Measurements from ENCODE around the gene CRELD2. TPM values are rescaled to one million over a fixed set of nuclear protein-coding genes. Genes with fewer than 3 reads are reported as not detected.

CRELD2 gene
- total and polyA plus RNA-seq, 2 of the 4 experiments (the other 2 are of a cell fraction), result 36.2 to 70.7 TPM

GRCh38 chr22:49869086-49869830 is 49.2 kb upstream of the CRELD2 start:
- CTCF ChIA-PET, result no interaction called here
- TF ChIP-seq RFX5 (IDR thresholded peaks at IDR 0.05; ENCODE audit: low read depth, low read length) (no peak), NFE2L2 (IDR thresholded peaks at IDR 0.05; ENCODE audit: low read depth, low read length) (no peak), MXI1 (IDR thresholded peaks at IDR 0.05; ENCODE audit: borderline replicate concordance, low read depth, low read length) (no peak), ELK1 (IDR thresholded peaks at IDR 0.05; ENCODE audit: borderline replicate concordance, low read depth, low read length) (no peak), RCOR1 (IDR thresholded peaks at IDR 0.05; ENCODE audit: insufficient replicate concordance, low read length) (no peak), RAD21 (IDR thresholded peaks at IDR 0.05; ENCODE audit: low read length) (no peak), CTCF (conservative IDR thresholded peaks at IDR 0.05; ENCODE audit: low read depth, low read length) (no peak), BHLHE40 (IDR thresholded peaks at IDR 0.05; ENCODE audit: low read depth, low read length) (no peak), MAZ (IDR thresholded peaks at IDR 0.05; ENCODE audit: borderline replicate concordance, low read depth, low read length) (no peak), FOS (IDR thresholded peaks at IDR 0.05; ENCODE audit: low read depth, low read length) (no peak), USF2 (IDR thresholded peaks at IDR 0.05; ENCODE audit: low read depth, low read length) (no peak), MAFK (IDR thresholded peaks at IDR 0.05; ENCODE audit: low read depth, low read length) (no peak), CHD1 (IDR thresholded peaks at IDR 0.05; ENCODE audit: low read depth, low read length) (no peak), POLR2A (IDR thresholded peaks at IDR 0.05; ENCODE audit: low read depth, low read length) (no peak), CEBPB (IDR thresholded peaks at IDR 0.05; ENCODE audit: low read depth, low read length) (no peak), SMC3 (IDR thresholded peaks at IDR 0.05; ENCODE audit: low read depth, low read length) (no peak)

More at GRCh38 chr22:49869086-49869830, 49.2 kb upstream of the CRELD2 start:
- ATAC-seq (ENCODE audit: low read depth) (no peak), DNase-seq (no peak)
- POLR2A ChIA-PET (ENCODE audit: unreplicated experiment), result no interaction called here
- Histone ChIP-seq H3K4me1 (ENCODE audit: control insufficient read depth, insufficient read depth, low read length) (no peaks in the 10 kb centered on the region), H3K18ac (ENCODE audit: low read depth, low read length) (no peak overlapping the region), H2BK120ac (ENCODE audit: low read depth, low read length) (no peak overlapping the region), H3K9me1 (ENCODE audit: insufficient read depth, low read length) (0 out of 2 replicates have a peak, but pooled peaks cover 5% of the 10 kb centered on the region), H3K9me3 (ENCODE audit: control insufficient read depth, insufficient read depth, low read length) (peaks cover 30% of the 10 kb centered on the region), H3K4me2 (ENCODE audit: low read depth, low read length) (no peak overlapping the region), H2BK20ac (ENCODE audit: low read depth, low read length) (no peak overlapping the region), H3K14ac (replicated peaks; ENCODE audit: low read depth, low read length) (no peak overlapping the region), H4K91ac (ENCODE audit: insufficient read depth, low read depth, low read length) (no peak overlapping the region), H3K4me3 (ENCODE audit: insufficient read depth, low read depth, low read length) (no peak overlapping the region), H3K23ac (ENCODE audit: low read depth, low read length) (no peak overlapping the region), H4K8ac (ENCODE audit: low read depth in 2 of 2, low read length in 2 of 2) (no peak overlapping the region), H3K79me1 (ENCODE audit: low read depth in 1 of 2, low read length in 2 of 2) (peaks cover 28 to 70% of the 10 kb centered on the region in 2 experiments), H2AK9ac (replicated peaks; ENCODE audit: low read depth, low read length, poor library complexity) (no peak overlapping the region), H2BK15ac (ENCODE audit: low read depth, low read length) (no peak overlapping the region), H4K20me1 (ENCODE audit: insufficient read depth, low read length) (peaks cover 66% of the 10 kb centered on the region), H2AK5ac (ENCODE audit: low read depth, low read length) (no peak overlapping the region), H3K56ac (ENCODE audit: extremely low read depth, insufficient read depth, low read length) (no peak overlapping the region), H3K36me3 (ENCODE audit: control insufficient read depth, insufficient read depth, low read length) (peaks cover 21% of the 10 kb centered on the region), H3K27me3 (ENCODE audit: control insufficient read depth, insufficient read depth, low read length) (no peaks in the 10 kb centered on the region), H2AFZ (replicated peaks; ENCODE audit: low read length, poor library complexity) (no peak overlapping the region), H4K5ac (ENCODE audit: low read depth, low read length) (no peak overlapping the region), H3K4ac (ENCODE audit: low read depth, low read length) (no peak overlapping the region), H2BK5ac (ENCODE audit: low read depth, low read length, poor library complexity, severe bottlenecking) (no peak overlapping the region), H3K9ac (ENCODE audit: low read depth, low read length) (no peak overlapping the region), H3K27ac (ENCODE audit: insufficient read depth, low read length) (no peak overlapping the region)
- 100% methylated on average over 2 of the region's 17 CpGs; no CpG with 5 or more reads in 1 of the 2 experiments for WGBS, 2 experiments (ENCODE audit: extremely low coverage in 2 of 2, insufficient read length in 1 of 2)
- intact Hi-C loops (cut with micrococcal nuclease) (no loop called here), dilution Hi-C loops (cut with HindIII; ENCODE audit: low sequenced_read_pairs, unreplicated experiment) (no loop called here), in situ Hi-C loops (cut with MboI; ENCODE audit: low sequenced_read_pairs) (loop anchor here (10.0 kb wide), 1 partner anchor 46 kb away; the partner anchor contains the start of genes ALG12 and CRELD2)
- no TSS peak for BruUV-seq (replicated peaks)

Measured in IMR-90 (cell line).